GM12892 (cell line): ENCODE measurements around the gene RASSF5.

Experiments used
- POLR2A ChIP-seq: IDR thresholded peaks from 2 replicates; pipeline ENCODE4 v1.6.1; 2011; ENCODE audit warnings: low read depth, low read length, control low read depth
- TAF1 ChIP-seq: IDR thresholded peaks from 2 replicates; pipeline ENCODE4 v1.6.1; 2011; ENCODE audit warnings: low read depth, mild to moderate bottlenecking, control low read depth, low read length, borderline replicate concordance

DNA sequence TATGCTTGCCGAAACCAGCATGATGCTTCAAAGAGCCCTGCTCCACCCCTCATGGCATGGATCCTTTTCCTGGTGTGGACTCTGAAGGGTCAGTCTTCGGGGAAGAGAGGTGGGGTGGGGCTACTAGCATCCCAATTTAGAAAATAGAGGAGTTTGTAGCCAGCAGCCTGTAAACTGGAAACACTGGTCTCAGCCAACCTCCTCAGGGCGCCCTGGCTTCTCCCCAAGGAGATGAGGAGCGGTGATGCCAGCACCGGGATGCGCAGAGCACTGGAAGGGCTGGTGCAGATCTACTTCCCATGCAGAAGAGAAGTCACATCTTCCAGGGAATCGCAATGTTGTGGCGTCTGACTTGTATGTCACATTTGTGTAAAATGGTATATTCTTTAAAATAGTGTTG is 43.4 kb upstream of the RASSF5 start:
- no peak for TF ChIP-seq TAF1
- TF ChIP-seq POLR2A: no peak
